GM19193 (cell line): Measurements from ENCODE around the gene VWA5B2.

Experiments used
- POLR2A ChIP-seq: IDR thresholded peaks from 4 replicates; pipeline ENCODE4 v1.6.1; 2011; ENCODE audit not compliant: insufficient read depth, insufficient read length; ENCODE audit errors: extremely low read depth

VWA5B2 gene

GRCh38 chr3:184229394-184230080 lies at the start of gene VWA5B2:
Gene VWA5B2, plus strand, starts transcription at chr3:184229585. Its CDS starts 944 bp downstream, at chr3:184230529.
- no peak for TF ChIP-seq POLR2A

- no peak for TF ChIP-seq POLR2A
Observed at GRCh38 chr3:184180165-184180564, 49.2 kb upstream of the VWA5B2 start.

GRCh38 chr3:184181596-184181995 lies 47.8 kb upstream of the VWA5B2 start:
- no peak for TF ChIP-seq POLR2A

DNA sequence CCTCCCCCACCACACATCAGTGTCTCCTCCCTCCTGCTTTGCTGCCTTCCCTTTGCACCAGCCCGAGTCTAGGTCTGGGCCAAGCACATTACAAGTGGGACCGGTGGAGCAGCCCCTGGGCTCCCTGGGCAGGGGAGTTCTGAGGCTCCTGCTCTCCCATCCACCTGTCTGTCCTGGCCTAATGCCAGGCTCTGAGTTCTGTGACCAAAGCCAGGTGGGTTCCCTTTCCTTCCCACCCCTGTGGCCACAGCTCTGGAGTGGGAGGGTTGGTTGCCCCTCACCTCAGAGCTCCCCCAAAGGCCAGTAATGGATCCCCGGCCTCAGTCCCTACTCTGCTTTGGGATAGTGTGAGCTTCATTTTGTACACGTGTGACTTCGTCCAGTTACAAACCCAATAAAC lies 45.7 kb upstream of the VWA5B2 start:
- TF ChIP-seq POLR2A: no peak

GRCh38 chr3:184184546-184185230 lies 44.7 kb upstream of the VWA5B2 start:
- no peak for TF ChIP-seq POLR2A

GRCh38 chr3:184185461-184186183 lies 43.8 kb upstream of the VWA5B2 start:
- TF ChIP-seq POLR2A: peak; percentile 75

- TF ChIP-seq POLR2A: peak; percentile 69
Observed at GRCh38 chr3:184186184-184186901, 43.0 kb upstream of the VWA5B2 start, which contains the start of gene ABCF3. Gene ABCF3, plus strand, starts transcription at chr3:184186199. Its CDS starts 9 bp downstream, at chr3:184186208.

DNA sequence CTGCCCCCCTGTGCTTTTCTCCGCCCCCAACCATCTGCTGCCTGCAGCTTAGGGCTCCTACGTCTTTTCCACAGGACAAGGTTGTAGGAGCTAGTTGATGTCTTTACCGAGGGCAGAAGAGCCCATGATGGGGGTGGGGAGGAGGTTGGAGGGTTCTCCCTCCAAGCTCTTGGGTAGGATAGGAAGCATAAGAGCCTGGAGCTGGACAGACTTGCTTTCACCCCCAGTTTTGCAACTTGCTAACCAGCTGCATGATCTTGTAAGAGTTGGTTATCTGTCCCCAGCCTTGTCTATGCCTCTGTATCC lies 42.5 kb upstream of the VWA5B2 start:
- no peak for TF ChIP-seq POLR2A

DNA sequence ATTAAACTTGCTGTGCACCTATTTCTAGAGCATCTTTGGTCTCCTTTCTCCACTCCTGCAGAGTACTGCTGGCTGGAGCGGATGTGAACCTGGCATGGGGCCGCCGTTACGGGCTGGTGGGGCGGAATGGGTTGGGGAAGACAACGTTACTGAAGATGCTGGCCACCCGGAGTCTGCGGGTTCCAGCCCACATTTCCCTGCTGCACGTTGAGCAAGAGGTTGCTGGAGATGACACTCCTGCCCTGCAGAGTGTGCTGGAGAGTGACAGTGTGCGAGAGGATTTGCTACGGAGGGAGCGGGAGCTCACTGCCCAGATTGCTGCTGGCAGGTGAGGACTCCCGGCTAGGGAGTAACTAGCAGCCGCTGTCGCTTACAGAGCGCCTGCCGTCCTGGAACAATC lies 41.3 kb upstream of the VWA5B2 start:
- no peak for TF ChIP-seq POLR2A

DNA sequence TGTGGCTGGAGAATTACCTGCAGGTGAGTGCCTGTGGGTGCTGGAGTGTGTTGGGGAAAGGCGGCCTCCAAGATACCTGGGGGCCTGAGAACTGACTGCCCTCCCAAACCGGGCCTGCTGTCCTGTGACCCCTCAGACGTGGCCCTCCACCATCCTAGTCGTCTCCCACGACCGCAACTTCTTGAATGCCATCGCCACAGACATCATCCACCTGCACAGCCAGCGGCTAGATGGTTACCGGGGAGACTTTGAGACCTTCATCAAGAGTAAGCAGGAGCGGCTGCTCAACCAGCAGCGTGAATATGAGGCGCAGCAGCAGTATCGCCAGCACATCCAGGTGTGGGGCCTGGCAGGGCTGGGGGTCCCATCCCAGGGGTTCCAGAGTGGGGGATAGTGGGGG lies 40.0 kb upstream of the VWA5B2 start:
- no peak for TF ChIP-seq POLR2A

DNA sequence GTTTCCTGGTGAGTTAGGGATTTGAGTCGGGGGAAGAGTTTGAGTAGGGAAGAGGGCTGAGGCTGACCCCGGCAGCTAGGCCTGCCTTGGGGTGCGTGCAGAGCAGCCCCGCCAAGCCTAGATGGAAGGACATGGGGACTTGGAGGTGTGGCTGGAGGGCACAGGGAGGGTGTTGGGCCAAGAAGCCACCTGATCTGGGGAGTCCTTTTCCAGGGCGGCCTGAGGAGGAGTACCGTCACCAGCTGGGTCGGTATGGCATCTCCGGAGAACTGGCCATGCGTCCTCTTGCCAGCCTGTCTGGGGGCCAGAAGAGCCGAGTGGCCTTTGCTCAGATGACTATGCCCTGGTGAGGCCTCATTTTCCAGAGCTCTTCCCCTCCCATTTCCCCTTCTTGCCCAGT lies 36.5 kb upstream of the VWA5B2 start:
- TF ChIP-seq POLR2A: no peak

GRCh38 chr3:184193991-184194539 lies 35.3 kb upstream of the VWA5B2 start:
- TF ChIP-seq POLR2A: no peak

DNA sequence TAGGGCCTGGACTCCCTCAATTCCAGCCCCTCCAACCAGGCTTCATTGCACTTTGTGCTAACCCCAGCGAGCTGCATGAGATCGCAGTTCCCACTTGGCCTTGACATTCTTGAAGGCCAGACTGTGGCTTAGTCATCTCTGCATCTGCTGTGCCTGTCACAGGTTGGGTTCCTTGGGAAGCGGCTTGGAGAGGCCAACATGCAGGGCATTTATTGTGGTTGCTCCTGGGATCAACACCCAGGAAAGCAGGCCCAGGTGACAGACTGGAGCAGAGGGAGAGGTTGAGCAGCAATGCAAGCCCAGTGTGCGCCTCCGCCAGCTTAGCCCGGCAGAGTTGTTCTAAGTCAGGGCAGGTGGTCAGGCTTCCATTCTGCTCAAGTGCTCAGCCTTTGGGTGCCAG lies 32.8 kb upstream of the VWA5B2 start:
- no peak for TF ChIP-seq POLR2A

DNA sequence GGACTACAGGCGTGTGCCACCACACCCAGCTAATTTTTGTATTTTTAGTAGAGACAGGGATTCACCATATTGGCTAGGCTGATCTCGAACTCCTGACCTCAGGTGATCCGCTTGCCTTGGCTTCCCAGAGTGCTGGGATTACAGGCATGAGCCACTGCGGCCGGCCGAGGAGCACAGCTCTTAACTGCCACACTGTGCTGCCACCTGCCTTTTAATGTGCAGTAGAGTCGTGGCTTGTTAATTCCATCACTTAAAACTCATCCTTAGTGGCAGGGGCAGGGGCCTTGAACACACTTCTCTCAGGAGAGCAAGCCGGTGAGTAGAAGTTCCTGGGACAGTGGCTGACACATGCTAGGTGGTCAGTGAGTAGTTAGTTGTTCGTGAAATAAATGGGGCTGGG lies 30.9 kb upstream of the VWA5B2 start:
- no peak for TF ChIP-seq POLR2A

DNA sequence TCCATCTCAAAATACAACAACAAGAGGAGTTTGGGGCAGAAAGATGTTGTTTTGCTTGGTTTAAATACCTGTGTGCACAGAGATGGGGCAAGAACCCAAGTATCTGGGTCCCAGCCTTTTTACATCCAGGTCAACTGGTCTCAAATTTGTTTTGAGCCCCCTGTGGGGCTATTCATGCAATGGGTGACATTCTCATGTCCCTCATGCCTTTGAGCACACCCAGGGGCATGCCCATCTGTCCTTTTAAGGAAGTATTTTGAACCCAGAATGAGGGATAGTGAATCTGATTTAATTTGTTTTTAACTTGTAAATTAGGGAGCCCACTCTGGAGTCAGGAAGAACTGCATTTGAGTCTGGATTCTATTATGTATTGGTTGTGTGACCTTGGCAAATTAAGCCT lies 28.6 kb upstream of the VWA5B2 start:
- no peak for TF ChIP-seq POLR2A
